NCI-H345 (cell line): ENCODE results near the gene ERLEC1.
"Not testable (repeated sequence)": the region's sequence is repeated elsewhere in the genome, so short reads cannot be mapped to it uniquely, and the experiment has no call there.

Source experiments
- DNase-seq: peaks from one replicate; lab custom pipeline; 2025; lab: John Stamatoyannopoulos, UW

The ERLEC1 gene

DNA sequence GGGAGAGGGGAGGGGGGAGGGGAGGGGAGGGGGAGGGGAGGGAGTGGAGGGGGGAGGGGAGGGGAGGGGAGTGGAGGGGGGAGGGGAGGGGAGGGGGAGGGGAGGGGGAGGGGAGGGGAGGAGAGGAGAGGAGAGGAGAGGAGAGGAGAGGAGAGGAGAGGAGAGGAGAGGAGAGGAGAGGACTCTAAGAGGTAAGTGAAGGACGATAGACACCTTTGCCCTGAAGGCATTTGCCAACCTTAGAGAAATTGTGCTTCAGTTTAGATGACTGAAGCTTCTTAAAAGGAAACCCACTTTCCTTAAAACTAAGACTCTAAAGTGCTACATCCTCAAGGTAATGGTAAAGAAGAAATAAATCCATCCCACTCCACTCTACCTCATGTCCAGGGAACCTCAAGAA lies 53.7 kb downstream of the ERLEC1 start:
- no peak for DNase-seq

DNA sequence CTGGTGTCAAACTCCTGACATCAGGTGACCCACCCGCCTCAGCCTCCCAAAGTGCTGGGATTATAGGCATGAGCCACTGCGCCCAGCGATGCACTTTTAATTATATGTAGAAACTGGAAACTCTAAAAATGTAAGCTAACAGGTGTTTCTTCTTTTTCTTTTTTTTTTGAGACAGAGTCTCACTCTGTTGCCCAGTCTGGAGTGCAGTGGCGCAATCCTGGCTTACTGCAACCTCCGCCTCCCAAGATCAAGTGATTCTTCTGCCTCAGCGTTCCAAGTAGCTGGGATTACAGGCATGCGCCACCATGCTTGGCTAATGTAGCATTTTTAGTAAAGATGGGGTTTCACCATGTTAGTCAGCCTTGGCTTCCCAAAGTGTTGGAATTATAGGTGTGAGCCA lies 54.8 kb downstream of the ERLEC1 start:
- DNase-seq, result not testable (repeated sequence)

DNA sequence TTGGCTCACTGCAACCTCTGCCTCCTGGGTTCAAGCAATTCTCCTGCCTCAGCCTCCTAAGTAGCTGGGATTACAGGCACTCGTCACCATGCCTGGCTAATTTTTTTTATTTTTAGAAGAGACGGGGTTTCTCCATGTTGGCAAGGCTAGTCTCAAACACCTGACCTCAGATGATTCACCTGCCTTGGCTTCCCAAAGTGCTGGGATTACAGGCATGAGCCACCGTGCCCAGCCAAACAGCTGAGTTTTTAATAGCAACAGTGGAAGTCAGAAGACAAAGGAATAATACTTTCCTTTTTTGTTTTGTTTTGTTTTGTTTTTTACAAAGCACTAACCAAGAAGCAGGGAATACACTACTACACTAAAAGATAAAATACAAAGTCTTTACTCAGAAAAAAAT lies 56.0 kb downstream of the ERLEC1 start:
- DNase-seq, result no peak

DNA sequence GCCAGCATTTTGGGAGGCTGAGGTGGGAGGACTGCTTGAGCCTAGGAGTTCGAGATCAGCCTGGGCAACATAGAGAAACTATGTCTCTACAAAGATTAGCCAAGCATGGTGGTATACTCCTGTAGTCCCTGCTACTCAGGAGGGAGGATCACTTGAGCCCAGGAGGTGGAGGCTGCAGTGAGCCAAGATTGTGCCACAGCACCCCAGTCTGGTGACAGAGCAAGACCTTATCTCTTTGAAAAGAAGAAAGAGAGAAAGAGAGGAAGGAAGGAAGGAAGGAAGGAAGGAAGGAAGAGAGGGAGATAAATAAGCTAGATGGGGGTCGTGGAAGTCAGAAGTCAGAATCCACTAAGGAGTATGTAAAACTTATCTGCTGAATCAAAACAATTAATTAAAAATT lies 56.8 kb downstream of the ERLEC1 start:
- DNase-seq, result no peak

GRCh38 chr2:53848062-53848461 lies 61.2 kb downstream of the ERLEC1 start:
- no peak for DNase-seq

DNA sequence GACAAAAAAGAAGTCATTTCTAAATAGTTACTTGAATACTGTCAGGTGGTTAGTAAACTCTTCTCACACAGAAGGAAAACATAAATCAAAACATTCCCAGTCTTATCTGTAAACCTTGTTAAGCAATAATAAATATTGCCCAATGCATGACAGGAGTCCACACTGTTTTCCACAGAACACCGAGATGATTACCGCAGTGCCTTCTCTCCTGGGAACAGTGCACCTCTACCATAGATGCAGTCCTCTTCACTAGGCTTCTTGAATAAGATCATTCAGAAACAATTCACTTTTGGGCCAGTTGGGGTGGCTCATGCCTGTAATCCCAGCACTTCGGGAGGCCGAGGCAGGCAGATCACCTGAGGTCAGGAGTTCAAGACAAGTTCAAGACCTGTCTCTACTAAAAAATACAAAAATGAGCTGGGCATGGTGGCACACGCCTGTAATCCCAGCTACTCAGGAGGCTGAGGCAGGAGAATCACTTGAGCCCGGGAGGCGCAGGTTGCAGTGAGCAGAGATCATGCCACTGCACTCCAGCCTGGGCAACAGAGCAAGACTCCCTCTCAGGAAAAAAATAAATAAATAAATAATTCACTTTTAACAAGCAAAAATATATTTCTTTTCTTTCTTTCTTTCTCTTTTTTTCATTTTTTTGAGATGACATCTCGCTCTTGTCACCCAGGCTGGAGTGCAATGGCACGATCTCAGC lies 64.4 kb downstream of the ERLEC1 start:
- not testable (repeated sequence) for DNase-seq

GRCh38 chr2:53852532-53852931 lies 65.7 kb downstream of the ERLEC1 start:
- DNase-seq, result no peak

DNA sequence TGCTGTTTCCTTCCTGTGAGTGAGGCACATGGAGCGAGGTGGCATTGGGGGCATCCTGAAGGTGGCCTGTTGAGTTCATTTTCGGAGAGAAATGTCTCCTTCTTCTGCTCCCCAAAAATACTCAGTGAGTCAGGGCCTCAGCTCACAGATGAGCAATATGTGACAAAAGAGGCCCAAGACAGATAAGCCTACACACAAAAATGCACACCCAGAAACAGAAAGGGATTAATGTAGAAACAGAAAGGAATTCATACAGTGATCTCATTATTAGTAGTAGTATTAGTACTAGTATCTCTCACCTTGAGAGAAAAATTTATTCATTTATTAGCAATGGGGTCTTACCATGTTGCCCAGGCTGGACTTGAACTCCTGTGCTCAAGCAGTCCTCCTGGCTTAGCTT lies 67.8 kb downstream of the ERLEC1 start:
- no peak for DNase-seq

DNA sequence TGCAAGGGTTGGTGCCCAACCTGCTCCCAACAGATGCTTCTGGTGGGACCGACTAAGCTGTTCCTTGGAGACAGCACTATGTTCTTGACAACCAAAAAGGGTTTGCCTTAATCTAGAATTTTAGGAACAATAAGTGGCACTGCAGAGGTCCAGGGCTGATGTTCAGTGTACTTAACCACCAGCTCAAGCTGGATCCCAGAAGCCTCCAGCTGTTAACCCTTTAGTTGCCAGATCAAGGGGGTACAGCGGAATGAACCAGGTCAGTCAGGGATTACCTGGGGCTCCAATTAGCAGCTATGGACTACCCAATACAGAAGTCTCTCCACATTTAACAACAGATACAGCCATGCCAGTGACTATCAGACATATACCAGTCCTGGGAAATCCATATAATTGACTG lies 69.4 kb downstream of the ERLEC1 start:
- DNase-seq, result no peak

- no peak for DNase-seq
Measured at GRCh38 chr2:53859206-53860181, 72.7 kb downstream of the ERLEC1 start, which contains the start of gene GPR75. TSS of gene GPR75 (minus strand) at chr2:53859967. CDS start at chr2:53854756, 5,211 bp downstream.

- DNase-seq, result no peak
Measured at GRCh38 chr2:53861824-53862223, 75.0 kb downstream of the ERLEC1 start.

DNA sequence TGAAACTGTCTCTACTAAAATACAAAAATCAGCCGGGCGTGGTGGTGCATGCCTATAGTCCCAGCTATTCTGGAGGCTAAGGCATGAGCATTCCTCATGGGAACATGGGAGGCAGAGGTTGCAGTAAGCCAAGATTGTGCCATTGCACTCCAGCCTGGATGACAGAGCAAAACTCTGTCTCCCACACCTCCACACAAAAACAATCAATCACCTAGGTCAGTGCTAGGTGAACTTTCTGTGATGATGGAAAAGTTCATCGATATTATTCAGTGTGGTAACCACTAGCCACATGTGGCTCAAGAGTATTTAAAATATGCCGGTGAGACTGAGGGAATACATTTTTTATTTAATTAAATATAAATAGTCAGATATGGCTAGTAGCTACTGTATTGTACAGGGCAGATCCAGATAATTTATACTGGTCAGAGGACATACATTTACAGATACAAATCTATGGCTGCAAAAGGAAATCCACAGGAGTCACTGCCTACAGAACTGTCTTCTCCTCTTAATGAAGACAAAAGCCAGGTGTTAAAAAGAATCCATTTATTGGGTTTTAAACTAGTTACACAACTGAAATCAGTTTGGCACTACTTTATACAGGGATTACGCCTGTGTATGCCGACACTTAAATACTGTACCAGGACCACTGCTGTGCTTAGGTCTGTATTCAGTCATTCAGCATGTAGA lies 76.8 kb downstream of the ERLEC1 start:
- DNase-seq, result no peak

GRCh38 chr2:53865264-53865663 lies 78.4 kb downstream of the ERLEC1 start:
- no peak for DNase-seq

GRCh38 chr2:53865962-53866361 lies 79.1 kb downstream of the ERLEC1 start:
- no peak for DNase-seq

DNA sequence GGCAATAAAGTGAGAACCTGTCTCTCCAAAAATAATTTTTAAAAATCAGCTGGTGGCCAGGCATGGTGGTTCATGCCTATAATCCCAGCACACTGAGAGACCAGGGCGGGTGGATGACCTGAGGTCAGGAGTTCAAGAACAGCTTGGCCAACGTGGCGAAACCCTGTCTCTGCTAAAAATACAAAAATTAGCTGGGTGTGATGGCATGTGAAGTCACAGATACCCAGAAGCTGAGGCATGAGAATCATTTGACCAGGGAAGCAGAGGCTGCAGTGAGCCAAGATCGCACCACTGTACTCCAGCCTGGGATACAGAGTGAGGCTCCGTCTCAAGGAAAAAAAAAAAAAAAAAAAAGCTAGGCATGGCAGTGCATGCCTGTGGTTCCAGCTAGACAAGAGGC lies 80.3 kb downstream of the ERLEC1 start:
- no peak for DNase-seq

- DNase-seq, result no peak
Measured at GRCh38 chr2:53867773-53868172, 80.9 kb downstream of the ERLEC1 start.
